GM23338 (cell line): ENCODE data around the gene RPLP1. TPM values are rescaled to one million over a fixed set of nuclear protein-coding genes. Genes with fewer than 3 reads are reported as not detected.

Experiments
- ATAC-seq: fragments of 200-7000 bp; cut with Tn5 transposase; 3 replicates; pipeline ENCODE4 v1.9.1; 2020
- DNase-seq: peaks from one replicate; pipeline ENCODE4 v3.0.0-alpha.2; 2015; ENCODE audit warnings: low spot score
- H2AFZ ChIP-seq: fragments of 200-600 bp; sonication (generic); 2 replicates; pipeline ENCODE4 v1.8.0; 2016; ENCODE audit warnings: antibody characterized with exemption, mild to moderate bottlenecking, moderate library complexity
- H3F3A ChIP-seq: fragments of 200-600 bp; sonication (generic); replicated peaks from 2 replicates; pipeline ENCODE4 v1.8.0; 2017; ENCODE audit warnings: antibody characterized with exemption, mixed run types, low read depth
- H3K27ac ChIP-seq: fragments of 200-600 bp; sonication (generic); 2 replicates; pipeline ENCODE4 v1.6.1; 2016; ENCODE audit warnings: low read depth
- H3K27me3 ChIP-seq: fragments of 200-600 bp; sonication (generic); 2 replicates; pipeline ENCODE4 v1.8.0; 2016; ENCODE audit warnings: mild to moderate bottlenecking, mixed run types, moderate library complexity; ENCODE audit not compliant: insufficient read depth
- H3K36me3 ChIP-seq: fragments of 200-600 bp; sonication (generic); 2 replicates; pipeline ENCODE4 v1.8.0; 2016; ENCODE audit warnings: mild to moderate bottlenecking; ENCODE audit not compliant: insufficient read depth
- H3K4me1 ChIP-seq: fragments of 200-600 bp; sonication (generic); 2 replicates; pipeline ENCODE4 v1.8.0; 2016; ENCODE audit warnings: mild to moderate bottlenecking, moderate library complexity; ENCODE audit not compliant: insufficient read depth
- H3K4me2 ChIP-seq: fragments of 200-600 bp; sonication (generic); 2 replicates; pipeline ENCODE4 v1.7.1; 2017; ENCODE audit warnings: mixed run types
- H3K4me3 ChIP-seq: fragments of 200-600 bp; sonication (generic); 2 replicates; pipeline ENCODE4 v1.6.1; 2016; ENCODE audit warnings: mixed run types
- H3K79me2 ChIP-seq: fragments of 200-600 bp; sonication (generic); replicated peaks from 2 replicates; pipeline ENCODE4 v1.8.0; 2017; ENCODE audit warnings: mild to moderate bottlenecking; ENCODE audit not compliant: insufficient read depth
- H3K9me2 ChIP-seq: fragments of 200-600 bp; sonication (generic); 2 replicates; pipeline ENCODE4 v1.8.0; 2017; ENCODE audit not compliant: insufficient read depth
- H4K20me1 ChIP-seq: fragments of 200-600 bp; sonication (generic); replicated peaks from 2 replicates; pipeline ENCODE4 v1.8.0; 2017; ENCODE audit warnings: mild to moderate bottlenecking; ENCODE audit not compliant: insufficient read depth
- H3K27ac Mint-ChIP-seq: 2 replicates; pipeline ENCODE4 v1.8.0; 2020; ENCODE audit warnings: inconsistent platforms, mild to moderate bottlenecking, moderate library complexity, mixed read lengths
- H3K27me3 Mint-ChIP-seq: 3 replicates; pipeline ENCODE4 v1.8.0; 2022; ENCODE audit warnings: low read depth, mild to moderate bottlenecking, moderate library complexity, mixed read lengths, inconsistent platforms; ENCODE audit not compliant: insufficient read depth, poor library complexity
- H3K36me3 Mint-ChIP-seq: 3 replicates; pipeline ENCODE4 v1.8.0; 2021; ENCODE audit warnings: low read depth, mild to moderate bottlenecking, inconsistent platforms, moderate library complexity, mixed read lengths
- H3K4me1 Mint-ChIP-seq: 3 replicates; pipeline ENCODE4 v1.8.0; 2020; ENCODE audit warnings: mild to moderate bottlenecking, inconsistent platforms, mixed read lengths
- H3K4me3 Mint-ChIP-seq: 3 replicates; pipeline ENCODE4 v1.8.0; 2021; ENCODE audit warnings: moderate library complexity, mild to moderate bottlenecking, inconsistent platforms, mixed read lengths
- H3K9me3 Mint-ChIP-seq: 3 replicates; pipeline ENCODE4 v1.8.0; 2020; ENCODE audit warnings: moderate library complexity, mild to moderate bottlenecking, inconsistent platforms, mixed read lengths
- CREB1 ChIP-seq: fragments of 250-450 bp; sonication (Bioruptor Pico); IDR thresholded peaks from 2 replicates; pipeline ENCODE4 v1.5.0; 2020; ENCODE audit warnings: low read depth, mild to moderate bottlenecking, moderate library complexity
- CTCF ChIP-seq, 2 experiments: fragments of 200-600 bp in 1 of 2; sonication (generic) in 1 of 2; conservative IDR thresholded peaks; 2 replicates each; pipeline versions ENCODE4 v1.5.1 to v1.6.1; 2016 to 2017; ENCODE audit warnings: antibody characterized with exemption in 2 of 2, low read depth in 2 of 2, mild to moderate bottlenecking in 2 of 2, moderate library complexity in 1 of 2
- ETS1 ChIP-seq: IDR thresholded peaks from 2 replicates; pipeline ENCODE4 v1.6.1; 2016; ENCODE audit warnings: antibody characterized with exemption
- JUNB ChIP-seq: IDR thresholded peaks from one replicate; pipeline ENCODE4 v1.6.1; 2016; ENCODE audit warnings: antibody characterized with exemption; ENCODE audit not compliant: unreplicated experiment
- NANOG ChIP-seq: IDR thresholded peaks from 2 replicates; pipeline ENCODE4 v1.6.1; 2016; ENCODE audit warnings: antibody characterized with exemption, borderline replicate concordance
- POLR2AphosphoS5 ChIP-seq: IDR thresholded peaks from 2 replicates; pipeline ENCODE4 v1.6.1; 2016; ENCODE audit warnings: antibody characterized with exemption, low read depth
- STAT1 ChIP-seq: IDR thresholded peaks from one replicate; pipeline ENCODE4 v1.6.1; 2016; ENCODE audit warnings: antibody characterized with exemption; ENCODE audit not compliant: unreplicated experiment
- ZNF114 ChIP-seq: fragments of 250-450 bp; sonication (Bioruptor Pico); IDR thresholded peaks from 2 replicates; pipeline ENCODE4 v1.5.0; 2020; ENCODE audit warnings: mild to moderate bottlenecking, moderate library complexity
- ZNF331 ChIP-seq: fragments of 250-450 bp; sonication (Bioruptor Pico); IDR thresholded peaks from 2 replicates; pipeline ENCODE4 v1.5.0; 2020; ENCODE audit warnings: low read depth, mild to moderate bottlenecking, moderate library complexity
- polyA plus RNA-seq: library from polyadenylated mRNA; unstranded; fragments of >200 nt; fragmentation: Nextera tagmentation; extraction: Ambion mirVana; gene quantifications from 2 replicates; pipeline ENCODE4 v1.2.1, GENCODE V29; 2016
- total RNA-seq: library from RNA; depleted of rRNA; stranded (reverse); fragments of >200 nt; shearing (Covaris generic); gene quantifications from 2 replicates; pipeline ENCODE4 v1.2.3, GENCODE V29; 2014
- TF ChIP-seq, protein P1 (sequence below): IDR thresholded peaks from one replicate; pipeline ENCODE4 v1.6.1; 2018; ENCODE audit warnings: antibody characterized with exemption; ENCODE audit not compliant: unreplicated experiment
- TF ChIP-seq, protein P2 (sequence below): fragments of 250-450 bp; sonication (Bioruptor Pico); IDR thresholded peaks from 2 replicates; pipeline ENCODE4 v1.5.0; 2020; ENCODE audit warnings: mild to moderate bottlenecking, moderate library complexity

Gene RPLP1
- total and polyA plus RNA-seq, 2 experiments from 2014 or later = 283 to 3,258 TPM

DNA sequence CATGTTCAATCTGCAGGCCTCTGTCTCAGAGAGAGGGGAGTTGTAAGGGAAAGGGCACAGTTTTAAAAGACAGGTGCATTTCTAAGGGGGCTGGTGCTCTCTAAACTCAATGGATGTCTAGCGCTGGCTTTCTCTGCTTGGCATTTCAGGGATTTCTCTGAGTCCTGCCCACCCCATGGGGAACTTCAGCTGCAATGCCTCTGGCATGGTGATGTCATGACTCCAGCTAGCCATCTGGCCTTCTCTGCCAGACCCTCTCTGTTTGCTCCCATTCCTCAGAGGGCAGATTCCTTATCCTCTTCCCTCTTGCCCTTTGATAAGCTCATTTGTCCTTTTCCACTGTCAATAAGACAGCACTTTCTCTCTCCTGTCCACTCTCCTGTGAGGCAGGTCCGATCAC lies 40.8 kb downstream of the RPLP1 start:
- DNase-seq = no peak

More for the DNA sequence above, 40.8 kb downstream of the RPLP1 start:
- H4K20me1 ChIP-seq = no peaks in the 10 kb centered on the region
- H2AFZ ChIP-seq = no peak overlapping the region
- no peak for TF ChIP-seq ZNF114 (CRISPR knock-in tag)
- TF ChIP-seq, protein P1, sequence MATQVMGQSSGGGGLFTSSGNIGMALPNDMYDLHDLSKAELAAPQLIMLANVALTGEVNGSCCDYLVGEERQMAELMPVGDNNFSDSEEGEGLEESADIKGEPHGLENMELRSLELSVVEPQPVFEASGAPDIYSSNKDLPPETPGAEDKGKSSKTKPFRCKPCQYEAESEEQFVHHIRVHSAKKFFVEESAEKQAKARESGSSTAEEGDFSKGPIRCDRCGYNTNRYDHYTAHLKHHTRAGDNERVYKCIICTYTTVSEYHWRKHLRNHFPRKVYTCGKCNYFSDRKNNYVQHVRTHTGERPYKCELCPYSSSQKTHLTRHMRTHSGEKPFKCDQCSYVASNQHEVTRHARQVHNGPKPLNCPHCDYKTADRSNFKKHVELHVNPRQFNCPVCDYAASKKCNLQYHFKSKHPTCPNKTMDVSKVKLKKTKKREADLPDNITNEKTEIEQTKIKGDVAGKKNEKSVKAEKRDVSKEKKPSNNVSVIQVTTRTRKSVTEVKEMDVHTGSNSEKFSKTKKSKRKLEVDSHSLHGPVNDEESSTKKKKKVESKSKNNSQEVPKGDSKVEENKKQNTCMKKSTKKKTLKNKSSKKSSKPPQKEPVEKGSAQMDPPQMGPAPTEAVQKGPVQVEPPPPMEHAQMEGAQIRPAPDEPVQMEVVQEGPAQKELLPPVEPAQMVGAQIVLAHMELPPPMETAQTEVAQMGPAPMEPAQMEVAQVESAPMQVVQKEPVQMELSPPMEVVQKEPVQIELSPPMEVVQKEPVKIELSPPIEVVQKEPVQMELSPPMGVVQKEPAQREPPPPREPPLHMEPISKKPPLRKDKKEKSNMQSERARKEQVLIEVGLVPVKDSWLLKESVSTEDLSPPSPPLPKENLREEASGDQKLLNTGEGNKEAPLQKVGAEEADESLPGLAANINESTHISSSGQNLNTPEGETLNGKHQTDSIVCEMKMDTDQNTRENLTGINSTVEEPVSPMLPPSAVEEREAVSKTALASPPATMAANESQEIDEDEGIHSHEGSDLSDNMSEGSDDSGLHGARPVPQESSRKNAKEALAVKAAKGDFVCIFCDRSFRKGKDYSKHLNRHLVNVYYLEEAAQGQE = no peak
- no peak for TF ChIP-seq CREB1 (CRISPR knock-in tag)
- TF ChIP-seq JUNB = no peak
- no peak for TF ChIP-seq NANOG
- TF ChIP-seq STAT1 = no peak
- no peak for TF ChIP-seq ETS1
- no peak for TF ChIP-seq POLR2AphosphoS5
- TF ChIP-seq ZNF331 (CRISPR knock-in tag) = no peak
- no peak for TF ChIP-seq CTCF (conservative IDR thresholded peaks at IDR 0.05; ENCODE audit: low read depth in 2 of 2)
- TF ChIP-seq, protein P2, sequence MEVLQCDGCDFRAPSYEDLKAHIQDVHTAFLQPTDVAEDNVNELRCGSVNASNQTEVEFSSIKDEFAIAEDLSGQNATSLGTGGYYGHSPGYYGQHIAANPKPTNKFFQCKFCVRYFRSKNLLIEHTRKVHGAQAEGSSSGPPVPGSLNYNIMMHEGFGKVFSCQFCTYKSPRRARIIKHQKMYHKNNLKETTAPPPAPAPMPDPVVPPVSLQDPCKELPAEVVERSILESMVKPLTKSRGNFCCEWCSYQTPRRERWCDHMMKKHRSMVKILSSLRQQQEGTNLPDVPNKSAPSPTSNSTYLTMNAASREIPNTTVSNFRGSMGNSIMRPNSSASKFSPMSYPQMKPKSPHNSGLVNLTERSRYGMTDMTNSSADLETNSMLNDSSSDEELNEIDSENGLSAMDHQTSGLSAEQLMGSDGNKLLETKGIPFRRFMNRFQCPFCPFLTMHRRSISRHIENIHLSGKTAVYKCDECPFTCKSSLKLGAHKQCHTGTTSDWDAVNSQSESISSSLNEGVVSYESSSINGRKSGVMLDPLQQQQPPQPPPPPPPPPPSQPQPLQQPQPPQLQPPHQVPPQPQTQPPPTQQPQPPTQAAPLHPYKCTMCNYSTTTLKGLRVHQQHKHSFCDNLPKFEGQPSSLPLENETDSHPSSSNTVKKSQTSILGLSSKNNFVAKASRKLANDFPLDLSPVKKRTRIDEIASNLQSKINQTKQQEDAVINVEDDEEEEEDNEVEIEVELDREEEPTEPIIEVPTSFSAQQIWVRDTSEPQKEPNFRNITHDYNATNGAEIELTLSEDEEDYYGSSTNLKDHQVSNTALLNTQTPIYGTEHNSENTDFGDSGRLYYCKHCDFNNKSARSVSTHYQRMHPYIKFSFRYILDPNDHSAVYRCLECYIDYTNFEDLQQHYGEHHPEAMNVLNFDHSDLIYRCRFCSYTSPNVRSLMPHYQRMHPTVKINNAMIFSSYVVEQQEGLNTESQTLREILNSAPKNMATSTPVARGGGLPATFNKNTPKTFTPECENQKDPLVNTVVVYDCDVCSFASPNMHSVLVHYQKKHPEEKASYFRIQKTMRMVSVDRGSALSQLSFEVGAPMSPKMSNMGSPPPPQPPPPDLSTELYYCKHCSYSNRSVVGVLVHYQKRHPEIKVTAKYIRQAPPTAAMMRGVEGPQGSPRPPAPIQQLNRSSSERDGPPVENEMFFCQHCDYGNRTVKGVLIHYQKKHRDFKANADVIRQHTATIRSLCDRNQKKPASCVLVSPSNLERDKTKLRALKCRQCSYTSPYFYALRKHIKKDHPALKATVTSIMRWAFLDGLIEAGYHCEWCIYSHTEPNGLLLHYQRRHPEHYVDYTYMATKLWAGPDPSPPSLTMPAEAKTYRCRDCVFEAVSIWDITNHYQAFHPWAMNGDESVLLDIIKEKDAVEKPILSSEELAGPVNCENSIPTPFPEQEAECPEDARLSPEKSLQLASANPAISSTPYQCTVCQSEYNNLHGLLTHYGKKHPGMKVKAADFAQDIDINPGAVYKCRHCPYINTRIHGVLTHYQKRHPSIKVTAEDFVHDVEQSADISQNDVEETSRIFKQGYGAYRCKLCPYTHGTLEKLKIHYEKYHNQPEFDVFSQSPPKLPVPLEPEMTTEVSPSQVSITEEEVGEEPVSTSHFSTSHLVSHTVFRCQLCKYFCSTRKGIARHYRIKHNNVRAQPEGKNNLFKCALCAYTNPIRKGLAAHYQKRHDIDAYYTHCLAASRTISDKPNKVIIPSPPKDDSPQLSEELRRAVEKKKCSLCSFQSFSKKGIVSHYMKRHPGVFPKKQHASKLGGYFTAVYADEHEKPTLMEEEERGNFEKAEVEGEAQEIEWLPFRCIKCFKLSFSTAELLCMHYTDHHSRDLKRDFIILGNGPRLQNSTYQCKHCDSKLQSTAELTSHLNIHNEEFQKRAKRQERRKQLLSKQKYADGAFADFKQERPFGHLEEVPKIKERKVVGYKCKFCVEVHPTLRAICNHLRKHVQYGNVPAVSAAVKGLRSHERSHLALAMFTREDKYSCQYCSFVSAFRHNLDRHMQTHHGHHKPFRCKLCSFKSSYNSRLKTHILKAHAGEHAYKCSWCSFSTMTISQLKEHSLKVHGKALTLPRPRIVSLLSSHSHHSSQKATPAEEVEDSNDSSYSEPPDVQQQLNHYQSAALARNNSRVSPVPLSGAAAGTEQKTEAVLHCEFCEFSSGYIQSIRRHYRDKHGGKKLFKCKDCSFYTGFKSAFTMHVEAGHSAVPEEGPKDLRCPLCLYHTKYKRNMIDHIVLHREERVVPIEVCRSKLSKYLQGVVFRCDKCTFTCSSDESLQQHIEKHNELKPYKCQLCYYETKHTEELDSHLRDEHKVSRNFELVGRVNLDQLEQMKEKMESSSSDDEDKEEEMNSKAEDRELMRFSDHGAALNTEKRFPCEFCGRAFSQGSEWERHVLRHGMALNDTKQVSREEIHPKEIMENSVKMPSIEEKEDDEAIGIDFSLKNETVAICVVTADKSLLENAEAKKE = no peak
- H3F3A ChIP-seq = no peaks in the 10 kb centered on the region
- H3K4me2 ChIP-seq = no peak overlapping the region
- no peak overlapping the region for H3K4me3 ChIP-seq
- H3K9me3 Mint-ChIP-seq = peaks cover 5% of the 10 kb centered on the region
- H3K4me1 Mint-ChIP-seq = peaks cover 3% of the 10 kb centered on the region; the same call in 2 of the 3 replicates
- H3K4me1 ChIP-seq = no peaks in the 10 kb centered on the region
- peaks cover 4% of the 10 kb centered on the region for H3K27me3 Mint-ChIP-seq
- no peak overlapping the region for H3K4me3 Mint-ChIP-seq
- ATAC-seq = no peak
- no peaks in the 10 kb centered on the region for H3K9me2 ChIP-seq
- no peak overlapping the region for H3K27ac ChIP-seq
- H3K79me2 ChIP-seq = no peaks in the 10 kb centered on the region
- no peaks in the 10 kb centered on the region for H3K27me3 ChIP-seq
- H3K27ac Mint-ChIP-seq = no peak overlapping the region
- no peaks in the 10 kb centered on the region for H3K36me3 Mint-ChIP-seq
- H3K36me3 ChIP-seq = no peaks in the 10 kb centered on the region
